HG02610 (cell line): ENCODE results near the gene DDX46.
"Not testable (repeated sequence)": the region's sequence is repeated elsewhere in the genome, so short reads cannot be mapped to it uniquely, and the experiment has no call there.

Source experiments
- ATAC-seq: cut with Tn5 transposase; IDR thresholded peaks from one replicate; pipeline ENCODE4 v1.9.1; 2021; ENCODE audit warnings: mild to moderate bottlenecking, moderate library complexity; ENCODE audit not compliant: unreplicated experiment

The DDX46 gene

GRCh38 chr5:134784946-134785620 lies 26.5 kb downstream of the DDX46 start:
- ATAC-seq, result no peak

GRCh38 chr5:134787692-134788091 lies 29.1 kb downstream of the DDX46 start:
- ATAC-seq, result no peak

GRCh38 chr5:134791580-134791979 lies 33.0 kb downstream of the DDX46 start:
- no peak for ATAC-seq

- no peak for ATAC-seq
These were observed 33.7 kb downstream of the DDX46 start for GRCh38 chr5:134792286-134792685.

- no peak for ATAC-seq
These were observed 34.5 kb downstream of the DDX46 start for GRCh38 chr5:134793111-134793510.

GRCh38 chr5:134794082-134794481 lies 35.5 kb downstream of the DDX46 start:
- no peak for ATAC-seq

GRCh38 chr5:134794819-134795218 lies 36.2 kb downstream of the DDX46 start:
- no peak for ATAC-seq

- peak; percentile 56 for ATAC-seq
These were observed 39.9 kb downstream of the DDX46 start for GRCh38 chr5:134798468-134798867.

GRCh38 chr5:134803821-134804220 lies 45.2 kb downstream of the DDX46 start:
- ATAC-seq, result no peak

GRCh38 chr5:134813407-134813806 lies 54.8 kb downstream of the DDX46 start:
- peak; percentile 96 for ATAC-seq

- ATAC-seq, result peak; percentile 23
These were observed 55.2 kb downstream of the DDX46 start for GRCh38 chr5:134813827-134814226.

GRCh38 chr5:134817006-134817405 lies 58.4 kb downstream of the DDX46 start:
- no peak for ATAC-seq

GRCh38 chr5:134818776-134819175 lies 60.2 kb downstream of the DDX46 start:
- no peak for ATAC-seq

GRCh38 chr5:134819407-134819963 lies 60.9 kb downstream of the DDX46 start:
- ATAC-seq, result no peak

- no peak for ATAC-seq
These were observed 63.3 kb downstream of the DDX46 start for GRCh38 chr5:134821841-134822240.

GRCh38 chr5:134824681-134825080 lies 66.1 kb downstream of the DDX46 start:
- ATAC-seq, result no peak

GRCh38 chr5:134825212-134825611 lies 66.6 kb downstream of the DDX46 start:
- ATAC-seq, result no peak

GRCh38 chr5:134833340-134834032 lies 74.9 kb downstream of the DDX46 start:
- ATAC-seq, result no peak

- ATAC-seq, result no peak
These were observed 77.0 kb downstream of the DDX46 start for GRCh38 chr5:134835623-134836022.

GRCh38 chr5:134837530-134838181 lies 79.1 kb downstream of the DDX46 start:
- ATAC-seq, result no peak

- ATAC-seq, result not testable (repeated sequence)
These were observed 79.8 kb downstream of the DDX46 start for GRCh38 chr5:134838361-134838760.

- no peak for ATAC-seq
These were observed 82.2 kb downstream of the DDX46 start for GRCh38 chr5:134840811-134841210.
